HG03565 (cell line): ENCODE results near the gene LRIT2.

Experiments
- ATAC-seq: cut with Tn5 transposase; IDR thresholded peaks from one replicate; pipeline ENCODE4 v1.9.1; 2021; ENCODE audit warnings: mild to moderate bottlenecking, moderate library complexity; ENCODE audit not compliant: unreplicated experiment

Gene LRIT2, protein sequence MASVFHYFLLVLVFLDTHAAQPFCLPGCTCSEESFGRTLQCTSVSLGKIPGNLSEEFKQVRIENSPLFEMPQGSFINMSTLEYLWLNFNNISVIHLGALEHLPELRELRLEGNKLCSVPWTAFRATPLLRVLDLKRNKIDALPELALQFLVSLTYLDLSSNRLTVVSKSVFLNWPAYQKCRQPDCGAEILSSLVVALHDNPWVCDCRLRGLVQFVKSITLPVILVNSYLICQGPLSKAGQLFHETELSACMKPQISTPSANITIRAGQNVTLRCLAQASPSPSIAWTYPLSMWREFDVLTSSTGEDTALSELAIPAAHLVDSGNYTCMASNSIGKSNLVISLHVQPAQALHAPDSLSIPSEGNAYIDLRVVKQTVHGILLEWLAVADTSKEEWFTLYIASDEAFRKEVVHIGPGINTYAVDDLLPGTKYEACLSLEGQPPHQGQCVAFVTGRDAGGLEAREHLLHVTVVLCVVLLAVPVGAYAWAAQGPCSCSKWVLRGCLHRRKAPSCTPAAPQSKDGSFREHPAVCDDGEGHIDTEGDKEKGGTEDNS

DNA sequence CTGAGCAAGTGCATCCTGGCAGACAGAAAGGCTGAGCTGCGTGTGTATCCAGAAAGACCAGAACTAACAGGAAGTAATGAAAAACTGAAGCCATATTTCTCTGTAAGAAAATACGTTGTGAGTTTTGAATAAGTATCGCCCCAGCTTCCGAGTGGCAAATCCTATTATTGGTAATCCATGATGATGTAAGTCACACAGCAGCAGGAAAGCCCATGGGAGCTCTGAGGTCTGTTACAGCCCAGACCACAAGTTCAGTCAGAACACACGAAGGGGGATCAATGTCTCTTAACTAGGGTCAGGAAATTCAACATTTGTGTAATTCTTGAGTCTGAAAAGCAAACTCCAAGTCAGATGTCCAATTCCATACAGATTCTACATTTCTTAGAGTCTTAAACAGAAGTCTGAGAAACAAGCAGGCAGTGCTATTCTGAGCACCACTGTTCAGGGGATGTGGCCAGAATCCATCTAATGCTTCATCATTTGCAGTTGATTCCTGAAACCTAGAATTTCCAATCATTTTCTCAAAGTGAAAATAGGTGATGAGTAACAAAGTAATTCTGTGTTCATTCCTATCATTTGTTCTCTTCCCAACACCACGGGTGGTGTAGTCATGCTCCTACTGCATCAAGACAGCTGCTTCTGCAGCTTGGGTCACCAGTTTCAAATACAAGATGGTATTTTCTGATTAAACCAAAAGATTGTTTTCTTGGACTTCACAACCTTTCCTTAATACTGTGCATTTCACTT, at the start of gene LRIT2:
Gene LRIT2, minus strand, starts transcription at position 118 of the 747 bp plus-strand sequence. Its CDS starts 24 bp downstream, at position 94.
- no peak for ATAC-seq

DNA sequence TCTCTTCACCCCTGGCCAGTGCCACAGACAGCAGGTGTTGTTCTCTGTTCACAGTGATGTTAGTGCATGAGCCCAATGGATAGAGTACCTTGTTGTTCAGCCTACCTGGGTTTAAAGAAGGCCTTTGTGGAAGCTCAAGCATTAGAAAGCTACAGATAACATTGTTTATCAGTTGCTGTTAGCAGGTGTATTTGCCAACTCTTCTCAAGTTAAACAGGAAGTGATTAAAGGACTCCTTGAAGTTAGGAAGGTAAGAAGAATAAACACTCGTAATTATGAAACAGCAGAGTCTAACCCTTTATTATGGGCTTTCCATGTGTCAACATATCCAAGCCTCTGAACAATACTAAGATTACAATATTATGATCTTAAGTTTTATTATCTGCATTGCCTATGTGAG, 45.4 kb upstream of the LRIT2 start:
- no peak for ATAC-seq

DNA sequence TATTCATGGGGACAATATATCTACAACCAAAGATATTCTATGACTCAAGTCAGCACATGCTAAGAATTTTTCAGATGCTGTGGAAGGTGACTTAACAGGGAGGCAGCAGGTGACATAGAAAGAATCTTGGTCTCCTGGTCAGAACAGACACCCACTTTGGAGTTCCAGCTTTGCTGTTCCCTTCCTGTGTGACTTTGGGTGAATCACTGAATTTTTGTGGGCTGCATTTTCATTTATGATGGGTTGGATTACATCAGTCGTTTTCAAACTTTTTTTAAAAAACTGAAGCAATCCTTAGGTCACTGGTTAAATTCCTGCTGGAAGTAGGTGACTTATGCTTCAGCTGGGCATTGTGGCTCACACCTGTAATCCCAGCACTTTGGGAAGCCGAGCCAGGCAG, 44.4 kb upstream of the LRIT2 start:
- no peak for ATAC-seq

DNA sequence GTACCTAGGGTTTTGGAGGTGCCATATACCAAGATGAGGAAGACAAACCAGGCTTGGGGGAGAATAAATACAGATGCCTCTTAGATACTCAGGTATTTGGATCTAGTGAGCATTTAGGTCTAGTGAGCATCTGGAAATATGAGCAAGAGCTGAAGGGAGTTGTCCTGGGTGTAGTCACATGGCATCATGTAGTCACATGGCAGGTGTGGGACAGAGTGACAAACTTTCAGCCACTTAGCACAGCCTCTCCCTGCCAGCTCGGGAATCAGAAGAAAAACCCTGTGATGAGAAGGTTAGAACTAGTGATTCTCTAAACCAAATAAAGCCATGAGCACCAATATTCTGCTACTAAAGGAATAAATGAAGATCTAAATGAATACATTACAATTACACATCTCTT, 43.8 kb upstream of the LRIT2 start:
- no peak for ATAC-seq

DNA sequence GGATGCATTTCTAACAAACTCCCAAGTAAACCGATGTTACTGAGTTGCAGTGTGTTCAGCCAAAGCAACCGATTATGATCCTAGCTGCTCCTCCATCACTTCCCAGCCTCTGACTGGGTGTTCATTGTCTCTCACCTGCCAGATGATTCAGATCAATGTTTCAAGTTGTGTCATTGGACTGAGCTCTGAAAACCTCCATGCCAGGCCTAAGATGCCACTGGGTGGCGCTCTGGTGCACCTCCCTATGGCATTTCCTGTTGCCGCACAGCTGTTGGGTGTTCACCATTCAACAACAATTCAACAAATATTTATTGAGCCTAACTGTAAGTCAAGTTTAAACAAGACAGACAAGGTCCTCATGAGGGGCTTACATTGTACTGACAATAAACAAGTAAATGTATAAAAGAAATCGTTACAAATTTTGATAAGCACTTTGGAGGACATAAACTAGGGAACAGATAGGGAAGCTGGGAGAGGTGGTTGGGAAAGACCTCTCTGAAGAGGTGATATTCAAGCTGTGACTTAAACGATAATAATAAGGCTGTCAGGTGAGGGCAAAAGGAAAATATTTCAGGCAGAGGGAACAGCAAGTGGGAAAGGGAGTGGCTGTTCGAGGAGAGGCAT, 42.3 kb upstream of the LRIT2 start:
- peak; percentile 54 for ATAC-seq

DNA sequence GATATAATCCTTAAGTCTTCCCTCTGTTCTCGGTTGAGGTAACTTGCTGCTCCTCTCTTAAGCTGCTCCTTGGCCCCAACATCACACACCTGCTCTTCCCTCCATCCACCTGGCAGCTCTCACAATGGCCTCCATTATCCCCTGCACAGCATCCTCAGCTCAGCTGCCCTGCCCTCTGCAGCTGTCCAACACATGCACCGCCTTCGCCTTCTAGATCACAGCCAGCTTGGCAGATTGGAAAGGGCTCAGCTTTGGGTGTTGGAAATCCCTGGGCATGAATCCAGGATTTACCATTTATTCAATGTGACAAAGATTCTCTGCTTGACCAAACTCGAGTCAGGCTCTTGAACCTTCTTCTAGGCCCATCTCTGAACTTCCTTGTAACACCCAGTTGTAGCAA, 40.1 kb upstream of the LRIT2 start:
- ATAC-seq = no peak

DNA sequence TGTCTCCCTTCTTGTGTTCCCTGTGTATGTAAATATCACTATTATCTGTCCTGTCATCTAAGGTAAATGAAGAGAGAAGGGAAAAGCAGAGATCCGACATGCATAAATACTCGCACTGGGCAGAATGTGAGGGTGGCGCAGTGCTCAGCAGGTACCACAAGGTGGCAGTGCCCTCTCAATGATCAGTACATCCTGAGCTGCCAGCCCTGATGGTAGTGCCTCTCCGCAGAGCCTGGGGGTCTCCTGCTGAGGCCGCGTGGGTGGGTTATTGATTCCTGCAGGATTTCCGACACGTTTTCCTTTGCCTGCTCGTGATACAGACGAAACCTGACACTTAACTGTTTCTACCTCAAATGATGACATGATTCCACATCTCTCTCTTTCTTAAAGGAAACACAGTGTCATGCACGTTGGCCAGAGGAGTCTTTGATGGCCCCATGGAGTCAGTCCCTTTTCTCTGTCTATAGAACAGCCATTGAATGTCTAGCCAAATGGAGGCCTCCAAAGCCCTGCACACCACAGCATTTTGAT, 39.3 kb upstream of the LRIT2 start:
- ATAC-seq = peak; percentile 91

DNA sequence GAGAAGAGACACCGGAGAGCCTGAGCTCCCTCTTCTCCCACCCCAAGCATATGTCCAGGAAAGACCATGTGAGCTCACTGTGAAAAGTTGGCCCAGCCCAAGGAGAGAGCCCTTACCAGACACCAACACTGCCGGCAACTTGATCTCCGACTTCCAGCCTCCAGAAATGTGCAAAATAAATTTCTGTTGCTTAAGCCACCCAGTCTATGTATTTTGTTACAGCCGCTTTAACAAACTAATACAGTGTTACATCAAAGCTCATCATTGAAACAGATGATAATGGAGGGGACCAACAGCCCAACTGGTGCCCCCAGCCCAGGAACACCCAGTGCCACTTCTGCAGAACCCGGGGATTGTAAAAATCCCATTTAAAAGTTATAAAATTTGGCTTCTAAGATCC, 38.4 kb upstream of the LRIT2 start:
- ATAC-seq = no peak

DNA sequence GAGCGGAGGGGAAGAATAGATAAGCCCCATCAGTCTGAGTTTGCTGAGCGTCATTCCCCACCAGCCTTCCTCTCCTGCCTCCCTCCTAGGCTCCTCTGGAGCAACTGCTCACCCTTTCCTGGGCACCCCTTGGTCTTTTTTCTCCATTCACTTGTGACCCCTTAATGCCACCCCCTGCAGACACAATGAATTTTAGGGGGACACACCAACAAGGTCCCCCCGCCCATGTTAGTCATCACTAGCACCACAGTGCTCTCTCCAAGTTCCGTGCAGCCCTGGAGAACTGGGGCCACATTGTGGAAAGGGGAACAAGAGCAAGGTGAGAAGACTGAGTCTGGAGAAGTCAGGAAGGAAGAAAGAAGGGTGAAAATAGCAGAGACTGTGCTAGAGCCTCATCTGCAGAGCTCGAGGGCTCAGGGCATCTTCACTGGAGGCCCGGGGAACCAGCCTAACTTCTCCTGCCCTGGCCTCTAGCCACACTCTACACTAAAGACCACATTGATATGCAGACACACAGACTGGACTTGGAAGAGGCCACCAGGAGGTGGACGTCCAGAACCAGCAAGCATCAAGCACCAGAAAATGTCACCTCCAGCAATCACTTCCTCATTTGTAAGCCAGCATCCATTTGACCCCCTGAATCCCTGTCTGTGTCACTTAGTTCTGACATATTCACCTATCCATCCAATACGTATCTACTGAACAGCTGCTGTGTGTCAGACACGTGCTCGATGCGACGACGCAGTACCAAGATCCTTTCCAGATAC, 37.0 kb upstream of the LRIT2 start:
- ATAC-seq = no peak

DNA sequence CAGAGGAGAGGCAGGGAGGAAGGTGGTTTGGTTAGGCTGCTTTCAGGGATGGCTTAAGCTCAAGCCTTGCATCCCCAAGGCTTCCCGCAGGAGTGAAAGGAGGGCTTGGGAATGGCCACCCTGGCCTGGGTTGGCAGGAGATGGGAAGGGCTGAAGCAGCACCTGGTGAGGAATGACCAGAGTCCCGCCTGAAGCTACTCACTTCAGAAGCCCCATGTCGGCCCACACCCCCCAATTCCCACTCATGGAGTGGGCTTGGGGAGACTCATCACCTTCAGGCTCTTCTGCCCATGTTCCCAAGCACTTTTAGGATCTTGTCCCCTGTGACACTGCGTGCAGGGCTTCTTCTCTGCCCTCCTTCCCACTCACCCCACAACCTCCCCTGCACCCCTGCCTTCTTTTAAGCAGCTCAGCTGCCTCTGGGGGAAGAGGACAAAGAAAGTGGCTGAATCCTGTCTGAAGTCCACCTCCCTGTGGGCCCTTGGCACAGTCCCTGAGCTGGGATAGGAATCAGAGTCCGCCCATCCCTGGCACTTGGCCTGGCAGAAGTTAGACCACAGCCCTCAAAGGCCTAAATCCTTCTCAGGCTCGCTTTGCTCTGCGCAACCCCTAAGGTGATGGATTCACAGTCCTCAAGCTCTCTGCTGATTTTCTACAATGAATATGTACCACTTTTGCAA, 36.0 kb upstream of the LRIT2 start:
- no peak for ATAC-seq

DNA sequence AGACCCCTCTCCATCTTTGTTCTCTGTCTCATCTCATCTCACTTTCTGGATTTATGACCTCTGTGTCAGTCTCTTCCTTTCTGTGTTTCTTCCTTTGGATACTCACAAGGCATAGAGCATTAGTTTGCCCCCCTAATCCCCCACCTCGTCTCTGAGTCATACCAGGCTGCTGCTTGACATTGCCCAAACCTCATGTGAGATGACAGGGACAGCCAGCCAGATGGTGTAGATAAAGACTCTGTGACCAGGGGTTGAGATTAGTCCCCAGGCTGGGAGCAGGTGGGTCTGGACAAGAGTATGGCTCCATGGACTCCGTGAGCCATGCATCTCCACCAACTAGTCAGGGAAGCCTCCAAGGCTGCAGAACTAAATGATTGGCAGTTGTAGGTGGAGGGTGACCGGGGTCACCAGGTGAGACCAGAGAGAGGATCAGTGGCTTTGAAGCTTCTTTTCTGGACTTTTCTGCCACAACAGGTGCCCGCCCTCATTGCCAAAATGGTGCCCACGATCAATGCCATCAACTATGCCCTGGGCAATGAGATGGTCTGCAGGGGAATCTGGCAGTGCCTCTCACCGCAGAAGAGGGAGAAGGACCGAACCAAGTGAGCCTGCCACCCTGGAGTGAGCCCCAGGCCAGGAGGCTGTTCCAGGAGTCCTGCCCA, 32.8 kb upstream of the LRIT2 start:
- no peak for ATAC-seq

DNA sequence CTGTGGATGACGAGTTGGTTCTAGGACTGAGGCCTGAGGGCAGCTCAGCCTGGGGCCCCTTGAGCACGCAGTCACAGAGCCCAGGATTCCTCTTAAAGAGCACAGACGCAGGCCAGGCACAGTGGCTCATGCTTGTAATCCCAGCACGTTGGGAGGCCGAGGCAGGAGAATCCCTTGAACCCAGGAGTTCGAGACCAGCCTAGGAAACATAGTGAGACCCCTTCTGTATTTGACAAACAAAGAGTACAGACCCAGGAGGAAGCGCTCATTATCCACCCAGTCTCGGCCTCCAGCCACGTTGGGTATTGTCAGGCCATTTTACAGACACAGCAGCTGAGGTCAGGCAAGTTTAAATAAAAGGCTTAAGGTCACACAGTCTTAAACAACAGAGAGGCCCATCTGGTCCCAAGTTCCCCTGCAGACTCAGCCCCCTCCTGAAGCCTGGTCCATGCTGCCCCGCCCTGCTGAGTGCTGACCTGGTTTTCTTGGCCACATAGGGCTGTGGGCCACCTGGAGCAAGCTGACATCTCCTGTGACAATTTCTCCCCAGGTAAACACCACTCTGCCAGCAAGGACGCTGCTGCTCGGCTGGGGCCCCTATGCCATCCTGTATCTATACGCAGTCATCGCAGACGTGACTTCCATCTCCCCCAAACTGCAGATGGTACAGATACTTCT, 32.1 kb upstream of the LRIT2 start:
- ATAC-seq = no peak

DNA sequence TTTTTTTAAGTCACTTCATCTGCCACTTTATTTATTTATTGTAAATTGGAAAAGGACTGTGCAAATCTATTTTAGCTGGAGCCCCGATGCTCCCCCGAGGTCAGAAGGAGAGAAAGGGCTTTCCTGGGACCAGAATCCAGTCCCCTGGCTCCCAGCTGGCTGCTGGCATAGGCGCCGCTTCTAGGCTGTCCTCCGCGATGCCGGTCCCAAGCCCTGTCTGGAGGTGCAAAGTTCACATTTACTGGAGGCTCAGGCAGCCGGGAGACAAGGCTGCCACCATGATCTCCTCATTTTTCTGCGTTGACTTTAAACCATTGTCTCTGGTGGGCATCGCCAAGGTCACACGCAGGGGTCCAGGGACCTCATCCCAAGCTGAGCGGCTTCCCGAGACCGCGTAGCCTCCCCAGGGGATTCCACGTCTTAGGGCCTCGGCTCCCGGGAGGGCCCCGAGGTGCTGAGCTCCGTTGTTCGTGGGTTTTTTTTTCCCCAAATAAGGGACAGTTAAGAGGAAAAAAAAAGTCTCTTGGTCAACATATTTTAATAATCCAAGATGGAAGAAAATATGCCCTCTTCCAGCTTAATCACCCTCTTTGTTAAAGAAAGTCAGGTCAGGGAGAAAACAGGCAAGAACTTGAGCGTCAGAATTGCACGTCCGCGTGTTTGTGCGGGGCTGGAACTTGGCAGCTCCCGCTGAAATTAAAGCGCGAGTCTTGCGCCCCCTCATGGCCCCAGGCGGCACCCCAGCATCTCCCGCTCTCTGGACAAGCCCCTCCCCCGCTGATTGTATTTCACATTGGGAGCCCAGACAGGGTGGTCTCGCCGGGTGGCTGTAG, 31.4 kb upstream of the LRIT2 start:
- ATAC-seq = peak; percentile 43

DNA sequence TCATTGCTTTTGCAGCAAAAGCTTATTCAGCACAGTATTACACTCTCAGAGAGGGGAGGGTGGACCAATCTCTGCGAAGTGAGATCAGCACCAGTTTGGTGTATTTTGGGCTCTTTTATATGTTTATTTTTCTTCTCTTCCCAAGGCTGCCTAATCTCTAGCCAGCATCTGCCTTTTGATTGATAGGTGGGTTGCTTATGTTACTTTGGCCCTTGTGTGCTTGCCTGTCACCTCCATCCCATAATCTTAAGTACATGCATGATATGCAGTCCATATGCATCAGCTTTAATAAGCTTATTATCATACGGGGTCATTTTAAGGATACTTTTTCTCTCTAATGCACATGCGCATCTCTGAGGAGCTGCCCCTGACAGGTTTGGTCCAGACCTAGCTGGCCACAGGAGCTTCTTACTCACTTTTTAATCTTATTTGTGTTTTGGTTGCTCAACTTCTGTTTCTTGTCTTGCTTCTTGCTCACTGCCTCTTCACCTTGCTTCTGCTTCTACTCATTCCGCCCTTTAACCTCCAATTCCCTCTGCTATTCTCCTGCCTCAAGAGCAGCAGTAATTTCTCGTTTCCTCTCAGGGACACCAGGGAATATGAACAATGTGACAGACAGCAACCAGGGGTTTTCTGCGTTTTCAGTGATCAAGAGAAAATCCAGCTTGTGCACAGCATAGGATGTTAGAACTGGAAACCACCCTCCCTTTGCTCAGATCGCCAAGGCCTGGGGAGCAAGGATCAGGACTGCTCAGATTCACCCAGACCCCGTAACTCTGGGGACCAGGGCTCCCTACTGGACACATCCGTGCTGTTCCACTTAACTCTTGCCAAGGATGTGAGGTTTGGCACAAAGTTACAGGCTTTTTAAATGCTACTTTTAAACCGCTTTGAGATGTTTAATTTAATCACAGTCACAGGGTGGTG, 29.5 kb upstream of the LRIT2 start:
- ATAC-seq = no peak

DNA sequence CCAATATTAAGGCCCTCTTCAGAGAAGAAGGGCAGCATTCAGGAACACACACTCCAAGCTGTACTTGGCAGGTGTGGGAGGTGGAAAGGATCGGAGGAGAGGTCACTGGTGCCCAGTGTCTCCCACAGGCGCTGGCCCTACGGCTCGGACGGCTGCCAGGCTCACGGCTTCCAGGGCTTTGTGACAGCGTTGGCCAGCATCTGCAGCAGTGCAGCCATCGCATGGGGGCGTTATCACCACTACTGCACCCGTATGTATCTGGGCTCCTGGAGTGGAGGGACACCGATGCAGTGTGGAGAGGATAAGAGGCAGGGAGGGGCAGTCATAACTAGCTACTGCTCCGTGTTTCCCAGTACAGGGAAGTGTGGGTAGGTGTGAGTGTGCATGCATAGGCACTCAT, 23.4 kb upstream of the LRIT2 start:
- no peak for ATAC-seq

DNA sequence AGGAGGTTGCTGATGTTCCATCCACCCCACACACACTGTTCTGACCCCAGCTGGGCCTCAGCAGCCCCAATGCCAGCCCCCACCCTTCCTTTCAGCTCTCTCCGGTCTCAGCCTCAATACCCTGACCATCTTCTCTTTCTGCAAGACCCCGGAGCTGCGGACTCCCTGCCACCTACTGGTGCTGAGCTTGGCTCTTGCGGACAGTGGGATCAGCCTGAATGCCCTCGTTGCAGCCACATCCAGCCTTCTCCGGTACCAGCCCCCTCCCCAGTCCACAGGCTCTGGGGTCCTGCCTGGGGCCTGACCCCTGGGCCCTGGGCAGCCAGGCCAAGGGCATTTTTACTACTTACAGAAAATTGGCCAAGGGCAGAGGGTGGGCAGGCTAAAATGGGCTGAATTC, 22.2 kb upstream of the LRIT2 start:
- no peak for ATAC-seq

DNA sequence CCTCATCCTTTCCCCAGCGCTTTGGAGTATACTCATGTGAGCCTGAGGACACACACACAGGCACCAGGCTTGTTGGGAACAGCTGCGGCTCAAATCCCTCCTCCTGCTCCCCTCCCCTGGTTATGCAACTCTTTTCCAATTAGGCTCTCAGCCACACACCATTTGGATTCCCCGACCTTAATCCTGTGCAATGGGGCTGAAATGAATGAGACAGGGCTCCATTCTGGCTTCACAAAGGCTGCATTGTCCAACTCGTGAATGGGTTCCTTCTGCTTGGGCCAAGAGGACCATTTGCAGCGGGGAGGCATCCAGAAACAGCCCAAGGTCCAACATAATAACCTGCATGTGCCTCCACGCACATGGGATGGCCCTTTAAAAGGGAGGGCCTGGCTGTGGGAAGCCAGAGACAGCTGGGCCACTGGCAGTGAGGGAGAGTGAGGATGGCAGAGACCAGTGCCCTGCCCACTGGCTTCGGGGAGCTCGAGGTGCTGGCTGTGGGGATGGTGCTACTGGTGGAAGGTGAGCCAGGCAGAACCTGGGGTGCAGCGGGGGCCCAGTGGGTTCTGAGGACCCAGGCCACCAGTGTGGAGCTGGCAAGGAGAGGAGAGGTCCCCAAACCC, 19.4 kb upstream of the LRIT2 start, which contains the start of gene RGR:
Gene RGR, plus strand, starts transcription at position 403 of the 620 bp plus-strand sequence. Its CDS starts 38 bp downstream, at position 441.
- ATAC-seq = no peak
